ENCODE measurements around the gene SPATA18. TPM values are rescaled to one million over a fixed set of nuclear protein-coding genes. Genes with fewer than 3 reads are reported as not detected.
A peak's percentile ranks its signal among the peaks of the same experiment; 100 is the strongest.
"Not testable (repeated sequence)": the region's sequence is repeated elsewhere in the genome, so short reads cannot be mapped to it uniquely, and the experiment has no call there.

SPATA18 gene
- total RNA-seq, 1 experiment from 2014 or later: not detected

GRCh38 chr4:52126966-52127365, 75.9 kb downstream of the SPATA18 start:
- peaks cover 5% of the 10 kb centered on the region for H3K27me3 ChIP-seq
- no peak overlapping the region for H3K4me3 ChIP-seq
- DNase-seq: peak; percentile 50
- H3K36me3 ChIP-seq: no peaks in the 10 kb centered on the region
- no peaks in the 10 kb centered on the region for H3K9me3 ChIP-seq

GRCh38 chr4:52135171-52135570, 84.1 kb downstream of the SPATA18 start:
- DNase-seq: no peak
- no peaks in the 10 kb centered on the region for H3K36me3 ChIP-seq
- peaks cover 14% of the 10 kb centered on the region for H3K27me3 ChIP-seq
- H3K9me3 ChIP-seq: peaks cover 2% of the 10 kb centered on the region; the same call in 1 of the 2 replicates
- H3K4me3 ChIP-seq: no peak overlapping the region

DNA sequence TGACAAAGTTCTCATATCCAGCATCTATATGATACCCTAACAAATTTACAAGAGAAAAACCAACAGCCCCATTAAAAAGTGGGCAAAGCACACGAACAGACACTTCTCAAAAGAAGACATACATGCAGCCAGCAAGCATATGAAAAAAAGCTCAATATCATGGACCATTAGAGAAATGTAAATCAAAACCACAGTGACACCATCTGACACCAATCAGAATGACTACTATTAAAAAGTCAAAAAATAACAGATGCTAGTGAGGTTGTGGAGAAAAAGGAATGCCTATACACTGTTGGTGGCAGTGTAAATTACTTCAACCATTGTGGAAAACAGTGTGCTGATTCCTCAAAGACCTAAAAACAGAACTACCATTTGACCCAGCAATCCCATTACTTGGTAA, 86.0 kb downstream of the SPATA18 start:
- DNase-seq, H3K36me3 ChIP-seq, H3K4me3 ChIP-seq: not testable (repeated sequence)
- H3K27me3 ChIP-seq: peaks cover 14% of the 10 kb centered on the region
- peaks cover 13% of the 10 kb centered on the region for H3K9me3 ChIP-seq

GRCh38 chr4:52142816-52143215, 91.7 kb downstream of the SPATA18 start:
- peak; percentile 42 for DNase-seq
- no peaks in the 10 kb centered on the region; the same call in 1 of the 2 replicates for H3K27me3 ChIP-seq
- no peak overlapping the region for H3K4me3 ChIP-seq
- no peaks in the 10 kb centered on the region for H3K36me3 ChIP-seq
- peaks cover 11% of the 10 kb centered on the region; the same call in 1 of the 2 replicates for H3K9me3 ChIP-seq

DNA sequence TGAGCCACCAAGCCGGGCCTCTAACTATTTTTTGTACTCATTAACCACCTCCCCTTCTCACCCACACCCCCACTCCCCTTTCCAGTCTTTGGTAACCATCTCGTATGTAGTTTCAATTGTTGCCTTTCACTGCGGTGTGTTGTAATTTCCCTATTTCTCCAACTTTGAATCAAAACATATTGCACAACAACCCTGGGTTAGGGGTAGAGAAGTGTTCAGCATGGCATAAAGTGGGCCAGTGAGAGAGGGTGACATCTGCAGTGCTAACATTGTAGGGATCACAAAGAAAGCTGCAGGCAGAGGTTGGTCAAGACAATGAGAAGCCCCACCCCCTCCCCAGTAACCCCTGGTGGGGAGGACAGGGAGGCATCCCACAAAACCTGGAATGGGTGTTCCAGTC, 92.7 kb downstream of the SPATA18 start:
- no peaks in the 10 kb centered on the region for H3K36me3 ChIP-seq
- H3K9me3 ChIP-seq: peaks cover 11% of the 10 kb centered on the region; the same call in 1 of the 2 replicates
- DNase-seq: no peak
- H3K4me3 ChIP-seq: no peak overlapping the region
- no peaks in the 10 kb centered on the region; the same call in 1 of the 2 replicates for H3K27me3 ChIP-seq

GRCh38 chr4:52144372-52144771, 93.3 kb downstream of the SPATA18 start:
- Histone ChIP-seq H3K27me3 (no peaks in the 10 kb centered on the region; the same call in 1 of the 2 replicates), H3K9me3 (peaks cover 11% of the 10 kb centered on the region; the same call in 1 of the 2 replicates), H3K4me3 (no peak overlapping the region), H3K36me3 (no peaks in the 10 kb centered on the region)
- DNase-seq: no peak

Other genes starting within 250 kb of the SPATA18 start
- gene DCUN1D4, start 208.2 kb upstream of the SPATA18 start, total RNA-seq (2014; rRNA removed; shearing (Covaris generic); ENCODE audit: low replicate concordance): 151 and 229 TPM in 2 replicates
- 0.07 and 0.59 TPM in 2 replicates for gene LRRC66, start 30.9 kb upstream of the SPATA18 start, total RNA-seq (2014; rRNA removed; shearing (Covaris generic); ENCODE audit: low replicate concordance)
- gene SGCB, start 13.0 kb upstream of the SPATA18 start, total RNA-seq (2014; rRNA removed; shearing (Covaris generic); ENCODE audit: low replicate concordance): 29.4 and 41.6 TPM in 2 replicates

Data from MG63 (cell line).